HEK293T (cell line): ENCODE data around the gene CCDC136.

Experiments
- BHLHE40 ChIP-seq: fragments of 450-650 bp; IDR thresholded peaks from 2 replicates; pipeline ENCODE4 v1.6.1; 2016; ENCODE audit warnings: mild to moderate bottlenecking, moderate library complexity, borderline replicate concordance
- CTBP1 ChIP-seq: fragments of 450-650 bp; IDR thresholded peaks from 2 replicates; pipeline ENCODE4 v1.6.1; 2016; ENCODE audit warnings: borderline replicate concordance
- FOXA1 ChIP-seq: fragments of 450-650 bp; IDR thresholded peaks from 2 replicates; pipeline ENCODE4 v1.6.1; 2016; ENCODE audit warnings: mild to moderate bottlenecking
- FOXK2 ChIP-seq: fragments of 450-650 bp; IDR thresholded peaks from 2 replicates; pipeline ENCODE4 v1.6.1; 2016; ENCODE audit warnings: mild to moderate bottlenecking
- L3MBTL2 ChIP-seq: fragments of 450-650 bp; conservative IDR thresholded peaks from 2 replicates; pipeline ENCODE4 v1.6.1; 2016; ENCODE audit warnings: mild to moderate bottlenecking
- LEF1 ChIP-seq: fragments of 450-650 bp; IDR thresholded peaks from 2 replicates; pipeline ENCODE4 v1.6.1; 2017; ENCODE audit warnings: mild to moderate bottlenecking, borderline replicate concordance
- SP1 ChIP-seq: fragments of 450-650 bp; IDR thresholded peaks from 2 replicates; pipeline ENCODE4 v1.6.1; 2017
- TARDBP ChIP-seq: fragments of 450-650 bp; IDR thresholded peaks from 2 replicates; pipeline ENCODE4 v1.6.1; 2016

- TF ChIP-seq FOXK2: no peak
- no peak for TF ChIP-seq BHLHE40
- TF ChIP-seq CTBP1: no peak
- no peak for TF ChIP-seq FOXA1
- no peak for TF ChIP-seq L3MBTL2
- TF ChIP-seq TARDBP: no peak
- TF ChIP-seq LEF1: no peak
- TF ChIP-seq SP1: no peak
These were observed 71.7 kb downstream of the CCDC136 start for GRCh38 chr7:128863433-128863989.
